C4-2B (cell line): ENCODE measurements around the gene STK4.

Experiments used
- CTCF ChIP-seq: fragments of 450-650 bp; conservative IDR thresholded peaks from 2 replicates; pipeline ENCODE4 v1.5.1; 2017; ENCODE audit warnings: mild to moderate bottlenecking
- ZFX ChIP-seq: fragments of 450-650 bp; IDR thresholded peaks from 2 replicates; pipeline ENCODE4 v1.6.1; 2017

- TF ChIP-seq CTCF (no peak), ZFX (no peak)
These were observed 49.9 kb downstream of the STK4 start for GRCh38 chr20:45016089-45016671.
